ENCODE results near the gene KDM4C.

KDM4C gene

GRCh38 chr9:7085357-7085756, 327.6 kb downstream of the KDM4C start:
- TF ChIP-seq, protein P1, sequence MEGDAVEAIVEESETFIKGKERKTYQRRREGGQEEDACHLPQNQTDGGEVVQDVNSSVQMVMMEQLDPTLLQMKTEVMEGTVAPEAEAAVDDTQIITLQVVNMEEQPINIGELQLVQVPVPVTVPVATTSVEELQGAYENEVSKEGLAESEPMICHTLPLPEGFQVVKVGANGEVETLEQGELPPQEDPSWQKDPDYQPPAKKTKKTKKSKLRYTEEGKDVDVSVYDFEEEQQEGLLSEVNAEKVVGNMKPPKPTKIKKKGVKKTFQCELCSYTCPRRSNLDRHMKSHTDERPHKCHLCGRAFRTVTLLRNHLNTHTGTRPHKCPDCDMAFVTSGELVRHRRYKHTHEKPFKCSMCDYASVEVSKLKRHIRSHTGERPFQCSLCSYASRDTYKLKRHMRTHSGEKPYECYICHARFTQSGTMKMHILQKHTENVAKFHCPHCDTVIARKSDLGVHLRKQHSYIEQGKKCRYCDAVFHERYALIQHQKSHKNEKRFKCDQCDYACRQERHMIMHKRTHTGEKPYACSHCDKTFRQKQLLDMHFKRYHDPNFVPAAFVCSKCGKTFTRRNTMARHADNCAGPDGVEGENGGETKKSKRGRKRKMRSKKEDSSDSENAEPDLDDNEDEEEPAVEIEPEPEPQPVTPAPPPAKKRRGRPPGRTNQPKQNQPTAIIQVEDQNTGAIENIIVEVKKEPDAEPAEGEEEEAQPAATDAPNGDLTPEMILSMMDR (IDR thresholded peaks at IDR 0.05) = no peak

DNA sequence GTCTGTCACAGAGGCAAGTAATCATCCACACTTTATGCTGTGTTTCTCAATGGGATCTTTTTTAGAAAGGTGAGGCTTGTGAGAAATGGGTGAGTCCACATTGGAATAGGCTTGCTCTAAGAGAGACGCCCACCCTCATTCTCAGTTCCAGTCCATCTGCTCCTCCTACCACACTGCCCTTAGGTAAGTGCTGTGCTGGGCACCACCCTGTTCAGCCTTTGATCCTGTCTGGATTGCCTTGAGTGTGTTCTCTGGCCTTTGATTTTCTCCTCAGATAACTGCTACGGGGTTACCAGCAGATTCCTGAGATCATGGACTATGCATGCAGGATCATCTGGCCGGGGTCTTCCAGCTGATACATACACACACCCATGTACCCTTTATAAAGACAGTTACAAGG, 328.6 kb downstream of the KDM4C start:
- TF ChIP-seq, protein P1 (IDR thresholded peaks at IDR 0.05) = no peak
- Histone ChIP-seq H3K27ac (no peak overlapping the region), H3K4me3 (no peak overlapping the region)
- DNase-seq (ENCODE audit: low spot score) = no peak

More at GRCh38 chr9:7085357-7085756, 327.6 kb downstream of the KDM4C start:
- Histone ChIP-seq H3K27ac (no peak overlapping the region), H3K4me3 (no peak overlapping the region)
- DNase-seq (ENCODE audit: low spot score) = no peak

- no peak for DNase-seq (ENCODE audit: low spot score)
- TF ChIP-seq, protein P1 (IDR thresholded peaks at IDR 0.05) = no peak
- no peak overlapping the region for H3K27ac ChIP-seq
These were observed 330.8 kb downstream of the KDM4C start for GRCh38 chr9:7088611-7089010.

DNA sequence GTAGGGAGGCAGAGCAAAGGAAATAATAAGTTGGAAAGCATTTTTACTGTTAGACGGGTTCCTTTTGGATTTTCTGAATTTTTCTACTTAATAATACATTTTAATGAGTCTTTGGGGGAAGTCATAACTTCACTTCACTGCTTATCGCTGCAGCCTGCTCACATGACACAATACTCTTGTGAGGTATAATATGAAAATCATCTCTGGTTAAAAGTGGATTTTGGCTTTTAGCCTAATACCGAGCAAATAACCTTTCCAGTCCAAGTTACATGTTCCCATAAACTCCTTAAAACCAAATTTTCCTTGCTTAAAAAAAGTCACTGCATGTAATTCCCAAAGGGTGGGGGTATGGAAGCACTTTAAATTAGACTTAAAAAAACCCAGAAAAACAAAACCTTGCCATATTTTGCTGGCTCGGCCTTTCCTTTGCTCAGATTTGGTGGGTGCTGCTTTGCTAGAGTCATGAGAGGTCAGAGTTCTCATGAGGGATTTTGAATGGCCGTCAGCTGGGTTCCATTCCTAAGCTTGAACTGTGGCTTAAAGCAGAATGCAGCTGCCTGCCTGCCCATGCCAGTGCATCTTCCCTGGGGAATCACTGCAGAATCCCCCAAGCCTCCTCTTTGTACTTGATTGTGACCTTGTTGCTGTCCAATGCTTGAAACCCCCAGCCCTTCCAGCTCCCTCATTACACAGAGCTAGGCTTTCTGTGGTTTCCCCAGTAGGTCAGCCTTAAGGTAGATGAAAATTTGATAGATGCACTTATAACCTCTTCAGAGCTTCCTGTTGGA, 331.8 kb downstream of the KDM4C start:
- Histone ChIP-seq H3K4me3 (no peak overlapping the region), H3K27ac (no peak overlapping the region)
- TF ChIP-seq, protein P1 (IDR thresholded peaks at IDR 0.05) = no peak
- DNase-seq (ENCODE audit: low spot score) = no peak

More at GRCh38 chr9:7088611-7089010, 330.8 kb downstream of the KDM4C start:
- no peak overlapping the region for H3K4me3 ChIP-seq

DNA sequence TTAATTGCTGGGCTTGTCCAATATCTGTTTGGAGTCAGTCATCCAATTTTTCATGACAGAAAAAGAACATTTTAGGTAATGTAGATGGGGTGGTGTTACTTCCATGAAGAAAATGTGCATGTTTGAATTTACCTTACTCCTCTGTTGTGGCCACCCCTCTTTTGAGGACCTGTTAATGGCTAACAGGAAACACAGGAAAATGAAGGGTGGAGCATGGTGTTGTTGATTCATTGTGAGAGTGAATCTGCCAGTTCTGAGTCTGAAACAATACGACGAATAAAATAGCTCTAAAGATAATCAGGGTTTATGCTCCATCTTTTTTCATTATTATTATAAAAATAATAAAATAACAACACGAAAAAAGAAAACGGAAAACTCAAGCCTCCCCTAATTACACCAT, 335.3 kb downstream of the KDM4C start:
- Histone ChIP-seq H3K27ac (no peak overlapping the region), H3K4me3 (no peak overlapping the region)
- no peak for DNase-seq (ENCODE audit: low spot score)
- TF ChIP-seq, protein P1 (IDR thresholded peaks at IDR 0.05) = no peak

- DNase-seq (ENCODE audit: low spot score) = no peak
- TF ChIP-seq, protein P1 (IDR thresholded peaks at IDR 0.05) = no peak
- no peak overlapping the region for H3K27ac ChIP-seq
These were observed 336.3 kb downstream of the KDM4C start for GRCh38 chr9:7094052-7094451.

DNA sequence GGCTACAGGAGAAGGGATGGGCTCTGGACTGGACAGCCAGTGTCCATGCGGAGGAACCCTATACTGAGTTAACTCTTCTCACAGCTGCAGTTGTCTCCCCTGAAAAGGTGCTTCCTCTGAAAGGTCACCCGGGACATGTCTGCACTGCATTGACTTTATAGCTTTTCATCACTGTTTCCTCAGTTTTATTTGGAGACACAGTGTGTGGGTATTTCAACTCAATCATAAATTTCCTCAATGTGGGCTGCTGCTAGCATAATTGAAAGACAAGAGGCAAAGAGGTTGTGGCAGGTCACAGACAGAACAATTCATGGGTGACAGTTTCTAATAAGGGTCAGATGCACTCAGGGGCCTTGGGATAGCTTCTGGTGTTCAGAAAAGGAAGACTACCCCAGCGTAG, 336.8 kb downstream of the KDM4C start:
- no peak overlapping the region for H3K27ac ChIP-seq
- DNase-seq (ENCODE audit: low spot score) = no peak
- TF ChIP-seq, protein P1 (IDR thresholded peaks at IDR 0.05) = no peak
- no peak overlapping the region for H3K4me3 ChIP-seq

More at GRCh38 chr9:7094052-7094451, 336.3 kb downstream of the KDM4C start:
- no peak overlapping the region for H3K4me3 ChIP-seq

All from coronary artery (tissue), 2 donors.